ENCODE data around the gene YIPF3. TPM values are rescaled to one million over a fixed set of nuclear protein-coding genes. Genes with fewer than 3 reads are reported as not detected.

The YIPF3 gene
- total RNA-seq, 1 experiment from 2014 or later, result 89.7 TPM

DNA sequence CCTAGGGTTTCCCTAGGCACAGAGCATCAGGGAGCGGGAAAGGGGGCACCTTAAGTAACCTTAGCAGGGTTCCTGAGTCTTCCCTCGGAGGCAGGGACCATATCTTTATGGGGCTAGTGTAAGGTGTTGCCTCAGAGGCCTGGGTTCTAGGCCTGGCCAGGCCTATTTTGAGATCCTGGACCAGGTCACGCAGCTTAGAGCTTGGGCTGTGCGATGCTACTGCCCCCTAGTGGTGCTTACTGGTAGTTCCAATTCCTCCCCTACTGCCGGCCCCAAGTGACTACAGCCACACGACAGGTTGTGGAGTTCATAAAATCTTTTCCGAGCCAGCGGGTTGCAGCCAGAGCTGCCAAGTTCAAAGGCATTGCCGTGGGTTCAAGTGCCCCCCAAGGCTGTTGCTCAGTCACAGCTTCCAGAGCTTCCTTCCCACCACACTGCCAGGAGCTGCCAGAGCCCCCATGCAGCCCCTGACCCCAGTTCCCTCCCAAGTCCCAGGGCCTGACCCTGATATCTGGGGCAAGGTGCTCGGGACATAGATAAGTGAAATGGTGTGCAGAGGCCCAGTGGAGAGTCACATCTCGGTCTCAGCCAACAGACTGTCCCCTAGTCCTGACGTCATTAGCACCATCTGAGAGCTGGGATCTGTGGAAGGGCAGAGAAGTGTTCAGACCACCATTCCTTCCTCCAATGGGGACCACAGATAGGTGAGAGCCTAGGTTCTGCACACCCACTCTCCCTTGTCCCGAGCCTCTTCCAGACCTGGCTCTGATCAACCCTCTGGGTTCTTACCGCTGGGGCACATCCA, 9.9 kb downstream of the YIPF3 start:
- TF ChIP-seq, protein P1, sequence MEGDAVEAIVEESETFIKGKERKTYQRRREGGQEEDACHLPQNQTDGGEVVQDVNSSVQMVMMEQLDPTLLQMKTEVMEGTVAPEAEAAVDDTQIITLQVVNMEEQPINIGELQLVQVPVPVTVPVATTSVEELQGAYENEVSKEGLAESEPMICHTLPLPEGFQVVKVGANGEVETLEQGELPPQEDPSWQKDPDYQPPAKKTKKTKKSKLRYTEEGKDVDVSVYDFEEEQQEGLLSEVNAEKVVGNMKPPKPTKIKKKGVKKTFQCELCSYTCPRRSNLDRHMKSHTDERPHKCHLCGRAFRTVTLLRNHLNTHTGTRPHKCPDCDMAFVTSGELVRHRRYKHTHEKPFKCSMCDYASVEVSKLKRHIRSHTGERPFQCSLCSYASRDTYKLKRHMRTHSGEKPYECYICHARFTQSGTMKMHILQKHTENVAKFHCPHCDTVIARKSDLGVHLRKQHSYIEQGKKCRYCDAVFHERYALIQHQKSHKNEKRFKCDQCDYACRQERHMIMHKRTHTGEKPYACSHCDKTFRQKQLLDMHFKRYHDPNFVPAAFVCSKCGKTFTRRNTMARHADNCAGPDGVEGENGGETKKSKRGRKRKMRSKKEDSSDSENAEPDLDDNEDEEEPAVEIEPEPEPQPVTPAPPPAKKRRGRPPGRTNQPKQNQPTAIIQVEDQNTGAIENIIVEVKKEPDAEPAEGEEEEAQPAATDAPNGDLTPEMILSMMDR (conservative IDR thresholded peaks at IDR 0.05; ENCODE audit: low read depth, low read length), result peak; percentile 94
- no peak for TF ChIP-seq EZH2 (IDR thresholded peaks at IDR 0.05; ENCODE audit: low read length, unreplicated experiment)
- no peak for TF ChIP-seq EZH2phosphoT487 (IDR thresholded peaks at IDR 0.05; ENCODE audit: borderline replicate concordance, low read length)
- Histone ChIP-seq H3K4me1 (ENCODE audit: insufficient read depth, low read length) (peaks cover 7% of the 10 kb centered on the region), H3K27ac (ENCODE audit: low read length) (no peak overlapping the region), H3K9me3 (ENCODE audit: low read length) (no peaks in the 10 kb centered on the region), H3F3A (ENCODE audit: low read length, unreplicated experiment) (peaks cover 5% of the 10 kb centered on the region), H2AFZ (ENCODE audit: low read length) (no peak overlapping the region), H3K4me2 (ENCODE audit: low read length) (no peak overlapping the region), H4K20me1 (ENCODE audit: low read length) (no peaks in the 10 kb centered on the region), H3K9me2 (replicated peaks; ENCODE audit: low read length) (no peaks in the 10 kb centered on the region), H3K79me2 (ENCODE audit: low read length) (no peaks in the 10 kb centered on the region), H3K36me3 (ENCODE audit: low read depth, low read length) (peaks cover 7% of the 10 kb centered on the region; the same call in 1 of the 2 replicates), H3K27me3 (ENCODE audit: low read length) (no peaks in the 10 kb centered on the region), H3K4me3 (ENCODE audit: low read length) (no peak overlapping the region), H3K9ac (ENCODE audit: low read length) (no peak overlapping the region)
- ATAC-seq (peak; percentile 59), DNase-seq (peak; percentile 89)
- CTCF ChIA-PET, result no interaction called here
- POLR2A ChIA-PET (ENCODE audit: unreplicated experiment), result interaction anchor here (0.6 kb wide), 2 partner anchors 69 to 145 kb away, joined by 3 to 6 read pairs; no protein-coding TSS in a partner anchor
- BruUV-seq (replicated peaks), result no TSS peak
- intact Hi-C loops (cut with micrococcal nuclease), result loop anchor here (1.0 to 10.0 kb wide), 4 partner anchors 53 to 245 kb away; partner anchors contain the start of gene ZNF318

GRCh38 chr6:43506171-43506570, 10.6 kb downstream of the YIPF3 start:
- POLR2A ChIA-PET (ENCODE audit: unreplicated experiment), result interaction anchor here (0.6 kb wide), 1 partner anchor 69 kb away, joined by 6 read pairs; no protein-coding TSS in a partner anchor

More at GRCh38 chr6:43506171-43506570, 10.6 kb downstream of the YIPF3 start:
- peaks cover 7% of the 10 kb centered on the region for H3K4me1 ChIP-seq (ENCODE audit: insufficient read depth, low read length)
- CTCF ChIA-PET, result interaction anchor here (0.6 to 0.8 kb wide), 3 partner anchors 22 to 171 kb away, joined by 4 to 6 read pairs (median 6); no protein-coding TSS in a partner anchor
- no peaks in the 10 kb centered on the region for H3F3A ChIP-seq (ENCODE audit: low read length, unreplicated experiment)
- TF ChIP-seq EZH2 (IDR thresholded peaks at IDR 0.05; ENCODE audit: low read length, unreplicated experiment) (no peak), EZH2phosphoT487 (IDR thresholded peaks at IDR 0.05; ENCODE audit: borderline replicate concordance, low read length) (no peak)
- TF ChIP-seq, protein P1 (conservative IDR thresholded peaks at IDR 0.05; ENCODE audit: low read depth, low read length), result no peak
- no peaks in the 10 kb centered on the region for H3K9me2 ChIP-seq (replicated peaks; ENCODE audit: low read length)
- no peak overlapping the region for H3K4me3 ChIP-seq (ENCODE audit: low read length)
- H2AFZ ChIP-seq (ENCODE audit: low read length), result no peak overlapping the region
- H4K20me1 ChIP-seq (ENCODE audit: low read length), result no peaks in the 10 kb centered on the region
- DNase-seq (no peak), ATAC-seq (no peak)
- no peak overlapping the region for H3K4me2 ChIP-seq (ENCODE audit: low read length)
- intact Hi-C loops (cut with micrococcal nuclease), result loop anchor here (1.0 to 10.0 kb wide), 4 partner anchors 52 to 244 kb away; partner anchors contain the start of gene ZNF318
- no peaks in the 10 kb centered on the region for H3K9me3 ChIP-seq (ENCODE audit: low read length)
- no TSS peak for BruUV-seq (replicated peaks)
- no peaks in the 10 kb centered on the region for H3K79me2 ChIP-seq (ENCODE audit: low read length)
- no peak overlapping the region for H3K27ac ChIP-seq (ENCODE audit: low read length)
- no peaks in the 10 kb centered on the region for H3K27me3 ChIP-seq (ENCODE audit: low read length)
- peaks cover 7% of the 10 kb centered on the region; the same call in 1 of the 2 replicates for H3K36me3 ChIP-seq (ENCODE audit: low read depth, low read length)
- H3K9ac ChIP-seq (ENCODE audit: low read length), result no peak overlapping the region

Data from PC-3 (cell line).